Measurements from ENCODE around the gene PUSL1.

Gene PUSL1

DNA sequence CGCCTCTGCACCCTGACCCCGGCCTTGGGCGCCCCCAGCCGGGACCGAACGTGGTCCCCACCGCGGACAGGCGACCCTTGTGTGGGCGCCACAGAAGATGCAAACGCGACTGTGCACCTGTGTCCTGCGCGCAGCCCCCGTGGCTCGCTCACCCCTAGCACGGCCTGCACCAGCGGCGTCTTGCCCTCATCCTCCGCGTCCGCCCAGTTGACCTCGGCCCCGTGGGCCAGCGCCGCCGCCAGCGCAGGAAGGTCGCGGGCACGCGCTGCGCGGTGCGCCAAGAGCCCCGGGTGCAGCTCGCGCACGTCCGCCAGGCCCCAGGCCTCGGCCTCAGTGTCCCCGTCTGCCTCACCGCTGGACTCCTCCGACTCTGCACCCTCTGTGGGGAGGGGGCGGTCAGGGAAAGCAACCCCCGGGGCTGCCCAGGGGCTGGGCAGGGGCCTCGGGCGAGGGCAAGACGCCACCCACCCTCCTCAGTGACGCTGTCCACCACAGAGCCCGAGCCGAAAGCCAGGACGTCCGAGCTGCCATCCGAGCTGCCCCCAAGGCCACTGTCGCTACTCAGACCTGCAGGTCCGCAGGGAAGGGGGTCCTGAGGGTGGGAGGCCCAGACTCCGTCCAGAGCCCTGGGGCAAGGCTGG, 14.0 kb upstream of the PUSL1 start:
- no peak overlapping the region for H3K4me3 ChIP-seq (ENCODE audit: low read depth, low read length)
- TF ChIP-seq, protein P1, sequence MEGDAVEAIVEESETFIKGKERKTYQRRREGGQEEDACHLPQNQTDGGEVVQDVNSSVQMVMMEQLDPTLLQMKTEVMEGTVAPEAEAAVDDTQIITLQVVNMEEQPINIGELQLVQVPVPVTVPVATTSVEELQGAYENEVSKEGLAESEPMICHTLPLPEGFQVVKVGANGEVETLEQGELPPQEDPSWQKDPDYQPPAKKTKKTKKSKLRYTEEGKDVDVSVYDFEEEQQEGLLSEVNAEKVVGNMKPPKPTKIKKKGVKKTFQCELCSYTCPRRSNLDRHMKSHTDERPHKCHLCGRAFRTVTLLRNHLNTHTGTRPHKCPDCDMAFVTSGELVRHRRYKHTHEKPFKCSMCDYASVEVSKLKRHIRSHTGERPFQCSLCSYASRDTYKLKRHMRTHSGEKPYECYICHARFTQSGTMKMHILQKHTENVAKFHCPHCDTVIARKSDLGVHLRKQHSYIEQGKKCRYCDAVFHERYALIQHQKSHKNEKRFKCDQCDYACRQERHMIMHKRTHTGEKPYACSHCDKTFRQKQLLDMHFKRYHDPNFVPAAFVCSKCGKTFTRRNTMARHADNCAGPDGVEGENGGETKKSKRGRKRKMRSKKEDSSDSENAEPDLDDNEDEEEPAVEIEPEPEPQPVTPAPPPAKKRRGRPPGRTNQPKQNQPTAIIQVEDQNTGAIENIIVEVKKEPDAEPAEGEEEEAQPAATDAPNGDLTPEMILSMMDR (IDR thresholded peaks at IDR 0.05; ENCODE audit: control insufficient read depth, extremely low read depth, insufficient read depth): no peak
- DNase-seq (ENCODE audit: low read depth): no peak

GRCh38 chr1:1295154-1295923, 13.1 kb upstream of the PUSL1 start:
- TF ChIP-seq, protein P1 (IDR thresholded peaks at IDR 0.05; ENCODE audit: control insufficient read depth, extremely low read depth, insufficient read depth): no peak
- DNase-seq (ENCODE audit: low read depth): no peak
- no peak overlapping the region for H3K4me3 ChIP-seq (ENCODE audit: low read depth, low read length)

DNA sequence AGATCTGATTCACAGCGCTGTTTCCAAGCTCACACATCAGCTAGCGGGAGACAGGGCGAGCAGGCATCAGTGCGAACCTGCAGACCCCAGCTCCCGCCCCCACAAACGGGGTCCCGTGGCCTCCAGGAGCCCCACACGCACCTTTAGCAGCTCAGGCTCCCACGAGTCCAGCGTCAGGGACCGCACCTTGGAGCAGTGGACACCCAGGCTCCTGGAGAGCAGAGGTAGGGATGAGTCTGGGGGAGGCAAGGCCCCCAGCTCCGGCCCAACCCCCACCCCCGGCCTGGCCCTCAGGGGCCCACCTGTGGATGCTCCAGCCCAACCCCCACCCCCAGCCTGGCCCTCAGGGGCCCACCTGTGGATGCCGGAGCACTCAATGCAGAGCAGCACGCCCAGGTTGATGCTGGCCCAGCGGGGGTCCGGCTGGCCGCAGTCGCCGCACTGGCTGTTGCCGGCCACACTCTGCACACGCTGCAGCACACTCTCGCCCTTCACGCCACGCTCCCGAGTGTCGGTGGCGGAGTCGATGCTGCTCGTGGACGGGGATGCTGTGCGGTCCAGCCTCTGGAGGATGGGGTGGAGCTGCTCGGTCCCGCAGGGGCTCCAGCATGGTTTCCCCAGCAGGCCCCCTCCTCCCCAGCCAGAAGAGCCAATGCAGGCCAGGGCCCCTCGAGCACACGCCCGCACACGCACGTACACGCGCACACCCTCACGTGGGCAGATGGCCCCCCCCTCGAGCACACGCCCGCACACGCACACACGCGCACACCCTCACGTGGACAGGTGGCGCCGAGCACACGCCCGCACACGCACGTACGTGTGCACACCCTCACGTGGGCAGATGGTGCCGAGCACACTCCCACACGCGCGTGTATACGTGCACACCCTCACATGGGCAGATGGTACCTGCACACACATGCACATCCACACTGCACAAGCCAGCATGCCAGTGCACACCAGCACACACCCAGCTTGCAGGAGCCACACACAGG, 12.0 kb upstream of the PUSL1 start:
- DNase-seq (ENCODE audit: low read depth): no peak
- TF ChIP-seq, protein P1 (IDR thresholded peaks at IDR 0.05; ENCODE audit: control insufficient read depth, extremely low read depth, insufficient read depth): no peak

DNA sequence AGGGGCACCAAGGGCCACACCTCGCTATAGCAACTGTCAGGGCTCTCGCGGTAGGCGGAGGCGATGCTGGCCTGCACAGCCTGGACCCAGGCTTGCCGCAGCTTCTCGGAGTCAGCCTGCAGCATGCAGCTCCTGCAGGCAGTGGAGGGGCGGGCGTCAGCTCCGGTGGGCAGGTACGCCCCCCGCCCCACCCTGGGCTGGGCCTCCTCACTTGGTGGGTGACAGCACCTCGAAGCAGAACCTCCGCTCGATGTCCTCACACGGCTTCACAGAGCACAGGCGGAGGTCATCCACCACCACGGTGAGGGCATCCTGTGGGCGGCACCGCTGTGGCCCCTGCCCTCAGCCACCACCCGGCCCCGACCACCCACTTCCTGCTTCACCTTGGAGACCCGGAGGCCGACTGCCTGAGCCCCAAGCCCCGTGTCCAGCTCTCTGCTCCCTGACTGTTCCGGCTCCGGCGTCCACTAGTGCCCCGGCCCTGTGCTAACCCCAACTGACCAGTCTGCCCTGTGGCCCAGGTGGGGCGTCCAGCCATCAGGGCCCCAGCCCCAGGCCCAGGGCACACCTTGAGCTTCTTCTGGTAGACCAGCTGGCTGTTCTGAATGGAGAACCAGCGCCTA, 10.5 kb upstream of the PUSL1 start:
- no peak for DNase-seq (ENCODE audit: low read depth)
- TF ChIP-seq, protein P1 (IDR thresholded peaks at IDR 0.05; ENCODE audit: control insufficient read depth, extremely low read depth, insufficient read depth): no peak
- H3K4me3 ChIP-seq (ENCODE audit: low read depth, low read length): no peak overlapping the region

More for the DNA sequence above, 12.0 kb upstream of the PUSL1 start:
- no peak overlapping the region for H3K4me3 ChIP-seq (ENCODE audit: low read depth, low read length)

- TF ChIP-seq, protein P1 (IDR thresholded peaks at IDR 0.05; ENCODE audit: control insufficient read depth, extremely low read depth, insufficient read depth): no peak
- DNase-seq (ENCODE audit: low read depth): no peak
- H3K4me3 ChIP-seq (ENCODE audit: low read depth, low read length): no peak overlapping the region
Measured at GRCh38 chr1:1298861-1299685, 9.3 kb upstream of the PUSL1 start.

Measured in LNCaP clone FGC (cell line).